SK-N-SH (cell line): ENCODE results near the gene MAST2. TPM values are rescaled to one million over a fixed set of nuclear protein-coding genes. Genes with fewer than 3 reads are reported as not detected.
A peak's percentile ranks its signal among the peaks of the same experiment; 100 is the strongest.
"Not testable (repeated sequence)": the region's sequence is repeated elsewhere in the genome, so short reads cannot be mapped to it uniquely, and the experiment has no call there.

Experiments used
- CTCF ChIA-PET: fragments of 300-600, 350-600 bp; formaldehyde crosslinking; extraction: SDS; loops from one replicate; lab custom pipeline; 2021; lab: Yijun Ruan, JAX
- POLR2A ChIA-PET: fragments of 350-600 bp; sonication (Branson Sonifier 250); formaldehyde crosslinking; extraction: SDS; loops from one replicate; lab custom pipeline; 2020; ENCODE audit warnings: antibody characterized with exemption, inconsistent platforms; lab: Yijun Ruan, JAX
- DNase-seq: peaks from one replicate; pipeline ENCODE4 v3.0.0; 2012
- H2AFZ ChIP-seq: fragments of 200-600 bp; sonication (generic); 2 replicates; pipeline ENCODE4 v1.8.1; 2016; ENCODE audit warnings: antibody characterized with exemption, mild to moderate bottlenecking, low read depth
- H3F3A ChIP-seq: fragments of 200-600 bp; sonication (generic); replicated peaks from 2 replicates; pipeline ENCODE3; 2016; ENCODE audit warnings: antibody characterized with exemption, mild to moderate bottlenecking; ENCODE audit not compliant: insufficient read depth
- H3K27ac ChIP-seq, 2 experiments: fragments of 200-500 bp in 1 of 2; fragments of 200-600 bp in 1 of 2; sonication (Bioruptor generic) in 1 of 2; sonication (generic), shearing (Covaris generic) in 1 of 2; 2 replicates each; pipeline versions ENCODE4 v1.5.1 to v1.6.1; 2014 to 2016; ENCODE audit warnings: low read depth in 2 of 2, inconsistent platforms in 1 of 2, low read length in 1 of 2, mild to moderate bottlenecking in 1 of 2, mixed read lengths in 1 of 2
- H3K27me3 ChIP-seq: fragments of 200-600 bp; sonication (generic), shearing (Covaris generic); 2 replicates; pipeline ENCODE4 v1.6.1; 2016; ENCODE audit warnings: mixed run types; ENCODE audit not compliant: insufficient read depth
- H3K36me3 ChIP-seq, 2 experiments: fragments of 200-500 bp in 1 of 2; fragments of 200-600 bp in 1 of 2; sonication (Bioruptor generic) in 1 of 2; sonication (generic) in 1 of 2; replicated peaks in 1 of 2; 2 replicates each; pipeline versions ENCODE3 to v1.5.1; 2014 to 2016; ENCODE audit warnings: low read length in 1 of 2, mild to moderate bottlenecking in 1 of 2; ENCODE audit not compliant: insufficient read depth in 2 of 2, control insufficient read depth in 1 of 2
- H3K4me1 ChIP-seq, 2 experiments: fragments of 200-500 bp in 1 of 2; fragments of 200-600 bp in 1 of 2; sonication (Bioruptor generic) in 1 of 2; sonication (generic), shearing (Covaris generic) in 1 of 2; 2 replicates each; pipeline versions ENCODE4 v1.5.1 to v1.6.1; 2014 to 2016; ENCODE audit warnings: low read depth in 1 of 2, low read length in 1 of 2, mixed run types in 1 of 2; ENCODE audit not compliant: insufficient read depth in 2 of 2, control insufficient read depth in 1 of 2
- H3K4me2 ChIP-seq: fragments of 200-600 bp; sonication (generic), shearing (Covaris generic); 2 replicates; pipeline ENCODE4 v1.6.1; 2017; ENCODE audit warnings: mixed run types
- H3K4me3 ChIP-seq, 2 experiments: fragments of 200-500 bp in 1 of 2; fragments of 200-600 bp in 1 of 2; sonication (Bioruptor generic) in 1 of 2; sonication (generic), shearing (Covaris generic) in 1 of 2; 2 replicates each; pipeline versions ENCODE4 v1.5.1 to v1.8.1; 2014 to 2016; ENCODE audit warnings: low read depth in 2 of 2, inconsistent platforms in 1 of 2, low read length in 1 of 2, mild to moderate bottlenecking in 1 of 2, mixed read lengths in 1 of 2, moderate library complexity in 1 of 2
- H3K79me2 ChIP-seq: fragments of 200-600 bp; sonication (generic); 2 replicates; pipeline ENCODE4 v1.8.1; 2017; ENCODE audit warnings: mild to moderate bottlenecking; ENCODE audit not compliant: insufficient read depth
- H3K9ac ChIP-seq: fragments of 200-600 bp; sonication (generic); 2 replicates; pipeline ENCODE4 v1.6.1; 2017; ENCODE audit warnings: mixed run types
- H3K9me2 ChIP-seq: fragments of 200-600 bp; sonication (generic); 2 replicates; pipeline ENCODE4 v1.6.1; 2017; ENCODE audit warnings: mixed run types
- H3K9me3 ChIP-seq: fragments of 200-600 bp; sonication (generic); 2 replicates; pipeline ENCODE4 v1.6.1; 2017; ENCODE audit warnings: mixed run types, mild to moderate bottlenecking, moderate library complexity
- H4K20me1 ChIP-seq: fragments of 200-600 bp; sonication (generic); 2 replicates; pipeline ENCODE4 v1.6.1; 2017; ENCODE audit warnings: mild to moderate bottlenecking, mixed run types; ENCODE audit not compliant: insufficient read depth
- EP300 ChIP-seq, 2 experiments: IDR thresholded peaks; 2 replicates each; pipeline versions ENCODE4 v1.4.0 to v1.6.1; 2012; ENCODE audit warnings: borderline replicate concordance in 1 of 2, low read depth in 1 of 2, low read length in 1 of 2
- EZH2phosphoT487 ChIP-seq: fragments of 200-600 bp; sonication (generic); IDR thresholded peaks from 2 replicates; pipeline ENCODE4 v1.6.1; 2017; ENCODE audit warnings: low read depth, mixed run types, mild to moderate bottlenecking, antibody characterized with exemption, moderate library complexity, borderline replicate concordance
- FOXJ3 ChIP-seq: sonication (generic); formaldehyde crosslinking; IDR thresholded peaks from 2 replicates; pipeline ENCODE4 v1.5.1; 2020; ENCODE audit warnings: mild to moderate bottlenecking, missing genetic modification reagents
- IRF3 ChIP-seq: fragments of 150-350 bp; IDR thresholded peaks from 2 replicates; pipeline ENCODE4 v1.6.1; 2016; ENCODE audit warnings: mild to moderate bottlenecking, low read depth, low read length
- JUND ChIP-seq: IDR thresholded peaks from 2 replicates; pipeline ENCODE4 v1.4.0; 2012
- MEF2A ChIP-seq: IDR thresholded peaks from 2 replicates; pipeline ENCODE4 v1.4.0; 2012; ENCODE audit warnings: low read depth, borderline replicate concordance
- NFIC ChIP-seq: IDR thresholded peaks from 2 replicates; pipeline ENCODE4 v1.4.0; 2012; ENCODE audit warnings: borderline replicate concordance
- PBX3 ChIP-seq: IDR thresholded peaks from 2 replicates; pipeline ENCODE4; 2012
- RAD21 ChIP-seq: IDR thresholded peaks from 2 replicates; pipeline ENCODE4 v1.6.1; 2012; ENCODE audit warnings: mild to moderate bottlenecking, low read length
- RCOR1 ChIP-seq: fragments of 150-350 bp; IDR thresholded peaks from 2 replicates; pipeline ENCODE4 v1.6.1; 2017; ENCODE audit warnings: antibody characterized with exemption, low read length
- RFX5 ChIP-seq: IDR thresholded peaks from 2 replicates; pipeline ENCODE4 v1.6.1; 2012; ENCODE audit warnings: mild to moderate bottlenecking, improper control_type of control experiment, low read length
- RXRA ChIP-seq: IDR thresholded peaks from 2 replicates; pipeline ENCODE4 v1.4.0; 2012; ENCODE audit warnings: low read depth, mild to moderate bottlenecking, borderline replicate concordance
- TCF12 ChIP-seq: IDR thresholded peaks from 2 replicates; pipeline ENCODE4 v1.4.0; 2012
- TEAD4 ChIP-seq: IDR thresholded peaks from 2 replicates; pipeline ENCODE4 v1.4.0; 2012; ENCODE audit warnings: mild to moderate bottlenecking, borderline replicate concordance; ENCODE audit not compliant: insufficient read depth
- USF1 ChIP-seq: IDR thresholded peaks from 2 replicates; pipeline ENCODE4 v1.4.0; 2012; ENCODE audit warnings: low read depth, borderline replicate concordance
- USF2 ChIP-seq: fragments of 150-350 bp; IDR thresholded peaks from 2 replicates; pipeline ENCODE4 v1.6.1; 2017; ENCODE audit warnings: antibody characterized with exemption, low read length, low read depth, borderline replicate concordance
- ZBTB33 ChIP-seq: IDR thresholded peaks from 2 replicates; pipeline ENCODE4 v1.4.0; 2012; ENCODE audit warnings: low read depth, borderline replicate concordance
- WGBS: methylation state at CpG from one replicate; pipeline ENCODE4 v1.1.6; 2017; ENCODE audit warnings: low lambda C conversion rate; 5-methylcytosine and 5-hydroxymethylcytosine counted together
- polyA plus RNA-seq, 3 experiments: library from polyadenylated mRNA; depleted of rRNA; stranded (reverse); fragments of >200 nt; gene quantifications; 2 replicates each; pipeline ENCODE4 v1.2.3, GENCODE V29; 2012

The MAST2 gene
- polyA plus RNA-seq, 1 of the 3 experiments (the other 2 are of a cell fraction) = 53.4 TPM

- peaks cover 4% of the 10 kb centered on the region for H3F3A ChIP-seq
- TF ChIP-seq JUND = no peak
- TF ChIP-seq USF2 = no peak
- no peak for TF ChIP-seq USF1
- peak; percentile 29; the same call in 1 of the 2 replicates for TF ChIP-seq TCF12
- no peak for TF ChIP-seq IRF3
- no peak for TF ChIP-seq MEF2A
- TF ChIP-seq TEAD4 = no peak
- no peak for TF ChIP-seq ZBTB33
- TF ChIP-seq EP300 (IDR thresholded peaks at IDR 0.05; ENCODE audit: borderline replicate concordance in 1 of 2, low read depth in 1 of 2, low read length in 1 of 2) = 0 out of 4 replicates have a peak, but pooled peaks of 1 of the 2 experiments have one; percentile 10
- TF ChIP-seq RFX5 = no peak
- peak; percentile 45; the same call in 1 of the 2 replicates for TF ChIP-seq PBX3
- peak; percentile 59 for TF ChIP-seq NFIC
- no peak for TF ChIP-seq EZH2phosphoT487
- no peak for TF ChIP-seq RCOR1
- TF ChIP-seq FOXJ3 (CRISPR knock-in tag) = no peak
- no peak for TF ChIP-seq RXRA
- TF ChIP-seq RAD21 = no peak
- no peak for DNase-seq
- H3K4me1 ChIP-seq = peaks cover 0 to 8% of the 10 kb centered on the region in 2 experiments; a peak in 1 of 4 replicates
- no peaks in the 10 kb centered on the region for H3K9me2 ChIP-seq
- no peak overlapping the region for H3K4me3 ChIP-seq
- ChIA-PET CTCF (no interaction called here), POLR2A (no interaction called here)
- no peaks in the 10 kb centered on the region for H3K27me3 ChIP-seq
- H3K36me3 ChIP-seq = peaks cover 0 to 9% of the 10 kb centered on the region in 2 experiments
- H3K9me3 ChIP-seq = no peaks in the 10 kb centered on the region
- no peak overlapping the region for H2AFZ ChIP-seq
- no peak overlapping the region for H3K4me2 ChIP-seq
- 29% methylated on average over 2 of the region's 2 CpGs for WGBS
- H3K9ac ChIP-seq = no peak overlapping the region
- no peaks in the 10 kb centered on the region for H4K20me1 ChIP-seq
- peaks cover 24% of the 10 kb centered on the region for H3K79me2 ChIP-seq
- H3K27ac ChIP-seq = peak overlapping the region; percentile 29 to 43; a peak in 1 of 4 replicates
Measured at GRCh38 chr1:45945426-45945825, 142.0 kb downstream of the MAST2 start.

GRCh38 chr1:45949462-45949861 is 146.1 kb downstream of the MAST2 start:
- CTCF ChIA-PET = interaction anchor here (0.6 kb wide), 2 partner anchors 28 to 182 kb away, joined by 3 to 4 read pairs; no protein-coding TSS in a partner anchor
- H3K4me3 ChIP-seq, H3K4me2 ChIP-seq, POLR2A ChIA-PET, H3K9me2 ChIP-seq, DNase-seq, H3K36me3 ChIP-seq, H3K27ac ChIP-seq, H3K79me2 ChIP-seq, H2AFZ ChIP-seq, H4K20me1 ChIP-seq, H3K9me3 ChIP-seq, H3K27me3 ChIP-seq, H3K9ac ChIP-seq: not testable (repeated sequence)
- Histone ChIP-seq H3K4me1 (peaks cover 6 to 19% of the 10 kb centered on the region in 2 experiments; a peak in 2 of 4 replicates), H3F3A (peaks cover 31% of the 10 kb centered on the region)
- WGBS = 95% methylated on average over 2 of the region's 2 CpGs
